Upper lobe of left lung (tissue), 4 donors: ENCODE data around the gene RPL38.

ENCODE experiments used
- CTCF ChIP-seq, 6 experiments: fragments of 450-650 bp in 4 of 6; fragments of 200-600 bp in 2 of 6; sonication (generic) in 2 of 6; IDR thresholded peaks; one replicate each; pipeline ENCODE4 v1.5.1; 2016 to 2019; ENCODE audit warnings: antibody characterized with exemption in 6 of 6
- EP300 ChIP-seq, 4 donors: sonication (generic); formaldehyde crosslinking; IDR thresholded peaks; one replicate each; pipeline ENCODE4 v1.5.1; 2017; ENCODE audit warnings: antibody characterized with exemption in 4 of 4, control low read depth in 2 of 4

GRCh38 chr17:74163271-74163821, 40.1 kb upstream of the RPL38 start:
- TF ChIP-seq CTCF (IDR thresholded peaks at IDR 0.05), result no peak
- TF ChIP-seq EP300 (IDR thresholded peaks at IDR 0.05), result no peak
